Activated gamma-delta T cell treated with anti-CD3 and anti-CD28 coated beads, Interleukin-2, amount 50 U/mL, for 16 hours (primary cell): ENCODE results near the gene PDZRN3.

Experiments used
- DNase-seq: peaks from one replicate; pipeline ENCODE4 v3.0.0-alpha.2; 2020; ENCODE audit warnings: low read depth

Gene PDZRN3

DNA sequence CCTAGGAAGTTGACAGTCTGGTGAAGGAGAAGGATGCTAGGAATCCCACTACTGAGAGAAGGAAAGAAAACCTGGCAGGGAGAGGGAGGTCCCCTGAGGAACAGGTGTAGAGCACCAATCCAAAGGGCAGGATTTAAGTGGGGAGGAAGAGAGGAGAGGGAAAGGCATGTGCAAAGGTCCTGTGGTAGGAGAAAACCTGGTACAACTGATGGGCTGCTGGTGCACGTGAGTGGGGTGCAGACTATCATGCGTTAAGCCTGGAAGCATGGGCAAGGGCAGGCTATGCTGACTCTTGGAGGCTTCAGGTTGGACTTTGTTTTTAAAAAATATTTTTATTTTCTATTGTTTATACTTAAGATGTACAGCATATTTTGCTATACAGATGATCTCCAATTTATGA is 209.6 kb downstream of the PDZRN3 start:
- no peak for DNase-seq

DNA sequence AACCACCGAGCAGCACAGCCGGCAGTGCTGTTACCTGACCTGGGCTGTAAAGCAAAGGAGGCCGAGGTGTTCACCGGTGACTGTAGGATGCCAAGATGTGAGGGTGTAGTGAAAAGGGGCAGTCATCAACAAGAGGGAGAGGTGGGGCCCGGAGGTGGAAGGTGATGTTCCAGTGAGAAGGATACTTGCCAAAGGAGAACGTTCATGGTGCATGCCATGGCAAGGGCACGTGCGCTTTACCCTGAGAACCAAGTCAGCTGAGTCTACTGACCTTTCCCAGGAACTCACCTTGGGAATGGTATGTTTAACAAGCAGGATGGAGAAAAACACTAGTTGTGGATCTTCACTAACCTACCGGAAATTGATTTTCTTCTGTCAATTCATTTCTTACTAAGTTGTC is 211.1 kb downstream of the PDZRN3 start:
- no peak for DNase-seq

DNA sequence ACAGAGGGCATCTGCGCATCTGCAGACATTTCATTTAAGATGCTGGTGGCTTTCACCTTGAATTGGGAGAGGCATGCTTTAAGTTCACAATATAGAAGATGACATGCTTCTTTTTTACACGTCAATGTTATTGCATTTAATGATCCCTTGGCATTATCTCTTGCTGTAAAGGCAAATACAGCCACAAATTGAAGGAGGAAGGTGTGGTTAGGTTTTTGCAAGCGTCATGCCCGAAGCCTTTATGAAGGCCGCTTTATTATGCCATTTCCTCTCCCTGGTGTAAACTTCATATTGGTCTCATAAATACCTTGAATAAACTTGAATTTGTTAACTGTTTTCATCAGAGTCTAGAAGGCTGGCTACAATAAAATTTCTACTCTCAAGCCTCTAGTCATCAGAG is 212.7 kb downstream of the PDZRN3 start:
- no peak for DNase-seq

DNA sequence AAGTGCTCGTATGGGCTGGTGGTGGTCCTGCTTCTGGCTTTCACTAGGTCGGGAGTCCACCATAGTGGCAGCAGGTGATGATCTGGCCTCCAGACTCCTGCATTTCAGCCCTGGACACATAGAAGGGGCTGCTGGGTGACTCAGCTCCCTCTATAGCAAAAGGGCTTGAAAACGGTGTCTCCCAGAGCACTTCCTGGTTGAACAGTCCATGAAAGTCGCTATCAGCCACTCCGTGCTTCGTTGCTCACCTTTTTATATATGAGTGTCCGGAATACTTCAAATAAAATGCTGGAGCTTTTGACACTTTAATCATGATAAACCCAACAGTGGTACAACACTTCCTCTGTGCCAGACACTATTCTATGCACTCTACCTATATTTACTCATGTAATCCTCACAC is 213.2 kb downstream of the PDZRN3 start:
- no peak for DNase-seq

DNA sequence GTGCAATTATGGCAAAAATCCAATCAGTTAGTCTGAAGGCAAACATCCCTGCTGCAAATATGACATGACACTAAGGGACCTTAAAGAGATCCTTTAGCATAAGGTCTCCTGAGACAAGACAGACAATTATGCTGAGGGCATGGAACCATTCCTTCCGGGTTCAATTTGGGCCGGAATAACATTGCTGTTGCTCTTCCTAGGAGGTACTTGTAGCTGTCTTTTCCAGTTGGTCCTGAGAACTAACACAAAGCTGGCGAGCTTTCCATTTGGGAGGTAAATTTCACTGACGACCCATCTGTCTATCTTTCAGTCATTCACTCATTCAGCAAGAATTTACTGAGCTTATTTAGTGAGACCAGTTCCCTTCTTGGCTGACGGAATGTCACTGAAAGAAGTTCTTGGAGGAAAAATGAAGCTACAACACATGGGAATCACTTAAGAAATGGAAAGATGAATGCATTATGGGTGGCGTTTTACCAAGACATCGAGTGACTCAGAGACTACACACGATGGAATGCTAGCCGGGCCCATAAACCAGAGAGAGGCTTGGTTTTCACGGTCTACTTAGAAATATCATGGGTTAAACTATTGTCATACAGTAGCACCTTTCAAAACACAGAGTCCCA is 215.5 kb downstream of the PDZRN3 start:
- DNase-seq, result no peak

DNA sequence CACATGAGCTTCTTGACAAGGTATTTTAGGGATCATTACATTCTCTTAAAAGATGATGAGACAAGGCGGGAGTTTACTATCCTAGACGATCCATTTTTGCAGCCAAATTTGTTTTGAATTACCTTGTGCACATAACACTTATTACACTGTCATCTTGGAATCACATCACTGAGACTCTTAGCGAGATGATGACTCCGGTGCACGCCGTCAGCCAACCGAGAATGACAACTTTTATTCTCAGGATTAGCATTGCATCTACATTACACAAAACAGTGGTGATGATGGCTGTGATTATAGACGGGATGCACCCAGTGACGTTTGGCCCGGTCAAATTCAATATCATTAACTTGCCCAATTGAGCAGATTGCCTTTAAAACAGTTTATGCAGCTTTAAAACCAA is 216.1 kb downstream of the PDZRN3 start:
- no peak for DNase-seq

DNA sequence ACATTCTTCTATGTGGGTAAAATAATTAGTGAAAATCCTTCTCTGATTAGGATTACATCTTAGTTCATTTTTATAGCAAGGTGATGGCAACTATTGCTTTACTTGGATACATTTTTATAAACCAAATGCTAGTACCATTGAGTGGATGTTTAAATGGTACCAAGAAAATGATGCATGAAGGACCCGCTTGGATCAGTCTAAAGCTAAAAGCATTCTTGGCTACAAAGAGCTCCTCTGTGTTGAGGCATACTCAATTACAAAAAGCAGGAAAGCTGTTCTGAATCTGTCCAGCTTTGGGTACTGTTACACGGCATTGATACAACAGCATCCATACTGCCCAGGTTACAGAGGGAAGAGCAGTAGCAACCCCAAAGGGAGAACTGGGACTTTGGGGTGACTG is 217.2 kb downstream of the PDZRN3 start:
- DNase-seq, result no peak

DNA sequence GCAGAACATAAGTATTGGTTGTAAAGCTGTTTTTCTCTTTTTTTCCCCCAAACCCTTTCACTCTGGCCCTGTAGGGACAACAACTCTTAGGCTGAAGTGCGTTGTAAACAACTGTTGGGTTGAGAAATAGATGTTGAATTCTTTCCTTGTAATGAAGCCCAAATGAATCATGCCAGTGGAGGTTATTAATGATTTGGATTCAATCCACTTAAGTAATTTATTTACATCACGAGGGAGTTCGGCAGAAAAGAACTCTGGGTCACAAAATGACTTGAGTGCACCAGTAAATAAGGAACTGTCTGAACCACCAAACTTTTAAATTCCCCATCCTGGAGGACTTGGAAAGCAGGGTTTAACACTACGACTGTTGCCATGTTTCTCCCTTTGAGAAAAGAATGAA is 218.9 kb downstream of the PDZRN3 start:
- DNase-seq, result no peak

DNA sequence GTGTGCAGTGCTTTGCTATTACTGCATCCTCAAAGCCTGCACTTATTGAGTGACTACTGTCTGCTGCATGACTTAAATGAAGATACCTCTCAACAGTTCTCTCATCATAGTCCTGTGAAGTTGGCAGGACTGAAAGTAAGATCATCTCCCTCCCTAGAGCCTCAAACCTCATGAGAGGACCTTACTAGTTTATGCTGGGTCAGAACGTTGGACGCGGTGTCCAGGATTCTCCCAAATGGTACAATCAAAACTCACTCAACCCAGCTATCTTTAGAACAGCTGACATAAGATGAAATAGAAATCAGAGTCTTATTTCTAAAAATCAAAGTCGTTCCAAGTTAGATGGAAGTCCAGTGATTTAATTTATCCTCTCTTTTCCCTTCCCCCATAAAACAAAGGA is 219.7 kb downstream of the PDZRN3 start:
- no peak for DNase-seq

DNA sequence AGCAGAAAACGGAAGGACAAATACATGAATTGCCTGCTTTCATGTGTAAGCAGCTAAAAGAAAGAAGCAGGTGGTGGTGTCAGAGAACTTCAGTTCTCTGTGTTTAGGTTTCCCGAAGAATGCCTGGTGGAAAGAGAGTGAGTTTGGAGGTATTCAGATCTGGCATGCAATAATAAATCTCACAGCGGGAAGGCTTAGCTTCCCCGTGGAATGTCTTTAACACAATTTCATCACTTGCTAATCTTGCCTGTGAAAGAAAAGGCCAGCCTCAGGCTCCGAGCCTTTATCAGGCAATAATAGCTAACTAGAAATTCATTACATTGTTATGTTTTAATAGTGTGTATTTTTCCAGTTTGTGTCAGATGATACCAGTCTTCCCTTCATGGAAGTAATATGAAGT is 220.3 kb downstream of the PDZRN3 start:
- DNase-seq, result no peak

DNA sequence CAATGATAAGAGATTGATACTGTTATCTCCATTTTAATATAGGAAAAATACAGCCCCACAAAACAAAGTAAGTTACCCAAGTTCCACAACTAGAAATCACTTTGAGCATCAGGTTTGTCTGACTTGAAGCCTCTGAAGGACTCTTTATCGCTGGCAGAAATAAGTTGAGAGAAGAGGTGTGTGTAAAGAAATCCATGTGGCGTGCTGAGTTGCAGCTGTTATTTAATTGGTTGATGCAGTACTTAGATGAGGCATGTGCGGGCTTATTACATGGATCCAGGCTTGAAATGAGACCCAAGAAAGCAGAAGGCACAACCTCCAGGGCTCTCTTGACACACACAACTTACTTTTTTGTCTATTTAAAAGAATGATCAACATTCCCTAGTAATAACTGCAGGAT is 221.3 kb downstream of the PDZRN3 start:
- DNase-seq, result no peak

DNA sequence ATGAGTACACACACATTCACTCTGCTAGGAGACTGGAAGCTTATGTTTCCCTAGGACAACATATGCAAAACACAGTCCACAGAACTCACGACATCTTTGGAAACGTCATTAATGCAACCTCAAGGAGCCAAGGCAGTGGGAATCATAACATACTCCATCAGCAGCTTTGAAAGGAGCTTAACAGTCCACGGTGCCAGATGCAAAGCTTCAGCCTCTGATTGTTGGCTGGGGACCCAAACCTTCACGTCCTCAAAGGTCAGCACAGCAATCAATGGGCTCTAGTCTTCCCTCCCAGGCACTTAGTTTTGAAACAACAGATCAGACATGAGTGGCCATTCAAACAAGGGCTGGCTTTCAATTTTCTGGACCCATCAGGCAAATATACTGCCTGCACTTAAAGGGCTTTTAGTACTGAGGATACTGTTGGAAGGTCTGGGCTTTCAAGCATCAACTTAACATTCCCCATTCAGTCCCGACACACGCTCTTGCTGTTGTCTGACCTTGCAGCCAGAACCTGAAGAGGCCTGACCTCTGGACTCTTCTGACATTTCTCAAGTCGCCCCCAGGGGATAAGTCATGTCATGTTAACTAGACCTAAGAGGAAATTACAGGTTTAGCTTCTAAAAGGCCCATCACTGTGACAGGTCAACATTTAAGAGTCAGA is 223.0 kb downstream of the PDZRN3 start:
- no peak for DNase-seq

DNA sequence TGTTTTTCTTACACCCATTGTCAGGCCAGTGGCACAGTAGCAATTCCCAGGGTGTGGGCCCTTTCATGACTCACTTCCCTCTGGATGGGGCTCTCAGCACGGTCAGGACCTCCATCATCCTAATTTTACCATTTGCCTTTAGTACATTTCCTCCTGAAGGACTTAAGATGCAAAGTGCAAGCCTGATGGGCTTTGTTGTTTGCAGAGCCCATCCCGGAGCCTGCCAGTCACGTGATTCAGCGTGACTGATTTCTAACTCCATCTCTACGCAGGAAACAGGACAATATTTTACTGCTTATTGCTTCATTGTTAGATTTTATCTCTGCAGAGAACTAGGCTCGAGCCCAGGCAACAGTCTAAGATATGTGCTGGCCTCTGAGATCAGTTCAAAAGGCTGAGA is 223.7 kb downstream of the PDZRN3 start:
- no peak for DNase-seq

DNA sequence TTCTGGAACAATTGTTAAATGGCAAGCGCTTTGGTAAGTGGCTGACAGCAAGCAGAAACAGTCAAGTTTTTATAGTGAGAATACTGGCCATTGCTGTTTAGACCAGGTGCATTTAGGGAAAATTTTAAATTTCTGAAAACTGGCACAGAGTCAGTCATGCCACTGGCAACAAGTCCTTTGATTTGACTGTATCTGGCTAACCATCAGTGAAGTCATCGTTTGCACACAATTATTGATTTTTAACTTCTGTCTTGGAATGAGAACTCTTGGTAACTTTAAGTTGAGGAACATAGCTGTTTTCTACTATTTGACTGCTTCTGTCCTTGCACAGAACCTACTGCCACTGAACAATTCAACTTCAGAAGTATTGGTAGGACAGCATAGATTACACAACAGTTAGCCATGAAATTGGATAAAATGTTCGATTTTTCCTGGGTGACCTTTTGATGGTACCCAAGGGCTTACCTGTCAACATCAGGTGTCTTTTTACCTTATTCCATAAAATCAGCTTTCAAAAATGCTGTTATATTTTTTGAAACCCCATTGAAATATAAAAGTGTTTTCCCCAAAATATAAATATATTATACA is 225.0 kb downstream of the PDZRN3 start:
- DNase-seq, result no peak

DNA sequence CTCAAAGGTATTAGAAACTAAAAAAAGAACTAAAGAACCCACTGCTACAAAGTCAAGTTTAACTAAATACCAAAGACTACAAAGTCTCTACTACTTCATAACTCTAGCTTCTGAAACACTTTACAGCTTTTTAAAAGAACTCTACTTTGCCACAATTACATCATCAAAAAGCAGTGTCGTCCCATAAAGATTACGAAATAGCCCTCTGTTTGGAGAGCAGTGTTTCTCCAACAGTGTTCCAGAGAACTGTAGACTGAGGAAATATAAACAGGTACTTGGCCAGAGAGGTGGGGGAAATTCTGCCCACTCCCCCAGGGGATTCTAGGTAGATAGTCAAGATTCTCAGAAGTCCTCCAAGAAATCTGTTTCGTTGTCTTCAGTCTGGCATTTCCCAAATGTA is 225.6 kb downstream of the PDZRN3 start:
- DNase-seq, result no peak

DNA sequence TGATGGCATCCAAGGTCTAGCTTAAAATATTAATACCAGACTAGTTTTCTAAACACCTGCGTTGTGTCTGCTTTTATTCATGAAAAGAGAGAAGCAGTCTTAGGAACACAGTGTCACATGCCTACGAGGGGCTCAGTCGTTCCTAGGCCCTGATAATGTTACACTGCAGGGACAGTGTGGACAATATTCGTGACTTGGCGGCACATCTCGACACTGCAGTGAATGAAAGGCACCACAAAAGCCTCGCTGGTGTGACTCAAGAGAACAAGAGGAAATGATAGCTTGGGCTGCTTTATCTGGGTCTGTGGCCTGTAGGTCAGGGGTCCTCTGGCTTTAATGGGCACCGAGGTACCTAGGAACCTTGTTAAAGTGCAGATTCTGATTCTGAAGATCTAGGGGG is 226.7 kb downstream of the PDZRN3 start:
- DNase-seq, result no peak

DNA sequence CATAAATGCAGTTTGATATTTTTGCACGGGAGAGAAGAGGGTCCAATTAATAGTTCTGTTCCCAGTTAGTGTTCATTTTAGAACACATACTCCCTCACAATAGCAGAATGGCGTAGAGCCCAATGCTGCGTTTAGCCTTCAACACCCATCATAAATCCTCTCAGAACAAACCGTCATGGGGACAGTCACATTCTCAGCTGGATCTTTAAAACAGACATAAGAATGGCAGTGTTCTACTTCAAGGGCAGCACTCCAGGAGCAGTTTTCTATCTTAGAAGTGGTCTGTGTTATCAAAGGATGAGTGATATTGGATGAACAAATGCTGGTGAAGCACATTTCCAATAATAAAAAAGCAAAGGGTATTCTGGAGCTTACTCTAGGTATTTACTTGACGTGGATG is 230.5 kb downstream of the PDZRN3 start:
- no peak for DNase-seq

DNA sequence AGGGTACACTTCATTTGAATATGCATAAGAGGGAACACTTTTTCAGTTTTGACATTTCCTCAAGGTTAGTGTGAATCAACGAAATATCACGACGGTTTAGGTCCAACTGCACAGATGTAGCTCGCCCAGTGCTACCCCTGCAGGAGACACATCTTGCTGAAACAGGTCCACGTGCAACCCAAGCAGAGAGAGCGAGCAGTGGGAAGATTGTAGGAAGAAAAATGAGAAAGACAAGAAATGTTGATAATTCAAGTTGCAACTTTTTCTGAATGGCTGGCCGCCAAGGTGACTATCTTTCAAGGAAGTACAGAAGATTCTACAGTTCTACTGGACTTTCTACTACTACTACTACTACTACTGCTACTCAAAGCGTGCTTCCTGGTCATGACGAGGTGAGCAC is 231.7 kb downstream of the PDZRN3 start:
- DNase-seq, result no peak

DNA sequence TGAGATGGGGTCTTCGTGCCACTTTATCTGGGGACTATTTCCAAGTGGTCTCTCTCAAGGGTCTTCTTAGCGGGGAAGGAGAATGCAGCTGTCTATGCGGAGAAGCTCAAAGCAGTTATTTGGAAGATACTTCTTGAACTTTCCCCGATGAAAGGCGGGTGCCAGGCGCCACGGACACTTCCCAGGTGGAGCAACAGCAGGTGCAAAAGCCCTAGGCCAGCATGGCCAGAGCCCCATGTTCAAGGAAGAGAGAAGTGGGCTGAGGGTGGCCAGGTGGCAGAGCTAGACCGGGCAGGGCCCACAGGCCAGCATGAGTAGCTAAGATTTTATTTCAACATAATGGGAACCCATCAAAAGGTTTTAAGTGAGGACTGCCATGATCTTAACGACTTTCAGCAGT is 232.8 kb downstream of the PDZRN3 start:
- DNase-seq, result no peak

DNA sequence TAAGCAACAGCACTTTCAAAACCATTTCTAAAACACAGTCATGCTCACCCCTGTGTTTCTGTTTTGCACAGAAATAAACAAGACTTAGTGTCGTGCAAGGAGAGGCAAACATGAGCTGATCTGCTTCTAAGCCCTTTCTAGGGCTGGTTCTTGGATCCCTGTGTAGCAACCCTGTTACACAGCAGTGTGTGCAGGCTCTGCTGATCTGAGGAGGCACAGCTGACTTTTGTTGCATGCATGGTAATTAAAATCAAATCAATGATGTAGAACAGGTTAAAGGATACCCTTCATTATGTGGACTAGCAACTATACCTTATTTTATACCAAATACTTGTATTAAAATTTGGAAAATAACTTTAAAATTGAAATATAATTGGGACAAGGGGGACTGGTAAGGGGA is 234.8 kb downstream of the PDZRN3 start:
- DNase-seq, result no peak

DNA sequence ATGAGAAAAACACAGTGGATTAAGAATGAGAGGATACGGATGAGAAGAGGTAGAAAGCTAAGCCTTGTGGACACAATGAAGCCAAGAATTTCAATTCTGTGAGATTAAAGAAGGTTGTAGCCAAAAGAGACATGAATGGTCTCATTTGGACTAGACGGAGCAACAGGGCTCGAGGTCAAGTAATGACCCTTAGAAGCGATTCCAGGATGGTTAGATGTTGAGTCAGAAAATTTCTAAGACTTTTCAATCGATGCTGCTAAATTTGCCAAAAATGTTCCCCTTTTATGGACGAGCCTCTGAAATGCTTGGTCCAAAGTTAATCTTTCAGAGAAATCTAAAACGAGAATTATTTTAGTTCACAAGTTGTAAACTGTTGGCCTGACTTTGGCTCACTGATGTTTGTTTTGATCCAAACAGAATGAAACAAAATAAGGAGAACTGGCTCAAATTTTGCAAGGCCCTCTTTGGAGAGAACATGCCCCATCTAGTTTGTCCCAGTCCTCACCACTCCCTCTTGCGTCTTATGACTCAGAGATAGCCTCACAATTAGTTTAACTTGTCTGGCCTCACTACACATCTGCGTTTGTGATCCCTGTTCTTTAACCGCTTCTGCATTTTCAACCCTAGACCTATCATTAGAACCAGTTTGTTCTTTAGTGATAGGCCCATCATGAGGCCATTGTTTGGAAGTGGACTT is 235.5 kb downstream of the PDZRN3 start:
- no peak for DNase-seq

DNA sequence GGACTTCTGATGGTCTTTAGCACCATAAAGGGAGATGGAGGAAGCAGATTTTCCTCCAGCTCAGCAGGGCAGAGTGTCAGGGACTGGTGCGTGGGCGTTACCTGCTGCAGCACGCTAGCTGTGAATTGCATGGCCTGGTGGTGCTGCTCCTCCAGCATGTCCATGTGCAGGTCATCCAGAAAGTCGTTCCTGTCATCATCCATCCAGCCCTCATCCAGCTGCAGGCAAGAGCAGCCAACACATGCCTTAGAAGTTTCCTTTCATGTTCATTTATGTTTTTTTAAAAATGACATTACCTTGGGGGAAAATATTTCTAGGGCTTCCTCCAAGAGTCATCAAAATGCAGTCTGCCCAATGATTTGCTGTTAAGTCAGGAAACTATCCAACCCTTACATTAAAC is 239.2 kb downstream of the PDZRN3 start:
- no peak for DNase-seq
